Neural crest cell (in vitro differentiated cells): Measurements from ENCODE around the gene OR51G2. TPM values are rescaled to one million over a fixed set of nuclear protein-coding genes. Genes with fewer than 3 reads are reported as not detected.

ENCODE experiments used
- DNase-seq: peaks from one replicate; pipeline ENCODE4 v3.0.0; 2021; ENCODE audit warnings: low read depth, mixed read lengths, low spot score
- H3K27ac Mint-ChIP-seq: one replicate; pipeline ENCODE4 v1.8.0; 2021; ENCODE audit warnings: mild to moderate bottlenecking, mixed read lengths; ENCODE audit not compliant: unreplicated experiment
- H3K27me3 Mint-ChIP-seq: 2 replicates; pipeline ENCODE4 v1.8.0; 2021; ENCODE audit warnings: low read depth, mild to moderate bottlenecking, mixed read lengths
- H3K36me3 Mint-ChIP-seq: 2 replicates; pipeline ENCODE4 v1.8.0; 2021; ENCODE audit warnings: low read depth, mild to moderate bottlenecking, mixed read lengths
- H3K4me1 Mint-ChIP-seq: 2 replicates; pipeline ENCODE4 v1.8.0; 2021; ENCODE audit warnings: mixed read lengths
- H3K4me3 Mint-ChIP-seq: one replicate; pipeline ENCODE4 v1.8.0; 2021; ENCODE audit warnings: mild to moderate bottlenecking, mixed read lengths
- H3K9me3 Mint-ChIP-seq: 2 replicates; pipeline ENCODE4 v1.8.0; 2021; ENCODE audit warnings: mixed read lengths
- CTCF ChIP-seq: fragments of 200-600 bp; sonication (generic); conservative IDR thresholded peaks from 2 replicates; pipeline ENCODE4 v1.5.0; 2021; ENCODE audit warnings: antibody characterized with exemption, mild to moderate bottlenecking
- total RNA-seq: library from RNA; stranded (reverse); gene quantifications from 2 replicates; pipeline ENCODE4 v1.2.1, GENCODE V29; 2021

Gene OR51G2
- total RNA-seq, 1 donor from 2014 or later: not detected

- Mint-ChIP-seq H3K4me1 (no peaks in the 10 kb centered on the region), H3K27ac (no peak overlapping the region), H3K9me3 (no peaks in the 10 kb centered on the region), H3K36me3 (no peaks in the 10 kb centered on the region), H3K4me3 (no peak overlapping the region), H3K27me3 (peaks cover 16% of the 10 kb centered on the region)
- TF ChIP-seq CTCF: no peak
- no peak for DNase-seq
Observed at GRCh38 chr11:4936745-4937144, 17.6 kb upstream of the OR51G2 start.

GRCh38 chr11:4932751-4933150 is 13.6 kb upstream of the OR51G2 start:
- no peak for TF ChIP-seq CTCF
- no peak overlapping the region for H3K4me3 Mint-ChIP-seq
- H3K4me1 Mint-ChIP-seq: no peaks in the 10 kb centered on the region
- H3K27ac Mint-ChIP-seq: no peak overlapping the region
- peaks cover 19% of the 10 kb centered on the region for H3K27me3 Mint-ChIP-seq
- DNase-seq: no peak
- no peaks in the 10 kb centered on the region for H3K36me3 Mint-ChIP-seq
- no peaks in the 10 kb centered on the region for H3K9me3 Mint-ChIP-seq

GRCh38 chr11:4926608-4927007 is 7.5 kb upstream of the OR51G2 start:
- H3K9me3 Mint-ChIP-seq: no peaks in the 10 kb centered on the region
- no peaks in the 10 kb centered on the region for H3K4me1 Mint-ChIP-seq

GRCh38 chr11:4924239-4924638 is 5.1 kb upstream of the OR51G2 start, which contains the start of gene OR51G1:
Gene OR51G1, minus strand, starts transcription at chr11:4924339. Its CDS starts 0 bp downstream, at chr11:4924339.
- peaks cover 17% of the 10 kb centered on the region for H3K27me3 Mint-ChIP-seq
- no peak for DNase-seq
- H3K4me1 Mint-ChIP-seq: no peaks in the 10 kb centered on the region
- TF ChIP-seq CTCF: no peak
- H3K4me3 Mint-ChIP-seq: no peak within 1 kb of the TSS
- H3K27ac Mint-ChIP-seq: peak within 1 kb of the TSS; percentile 31
- no peaks in the 10 kb centered on the region for H3K9me3 Mint-ChIP-seq
- no peaks in the 10 kb centered on the region for H3K36me3 Mint-ChIP-seq

More at GRCh38 chr11:4926608-4927007, 7.5 kb upstream of the OR51G2 start:
- Mint-ChIP-seq H3K27me3 (peaks cover 26% of the 10 kb centered on the region), H3K27ac (no peak overlapping the region), H3K4me3 (no peak overlapping the region), H3K36me3 (no peaks in the 10 kb centered on the region)
- no peak for TF ChIP-seq CTCF
- DNase-seq: no peak

- H3K4me1 Mint-ChIP-seq: no peaks in the 10 kb centered on the region
- H3K27ac Mint-ChIP-seq: no peak overlapping the region
- no peaks in the 10 kb centered on the region for H3K36me3 Mint-ChIP-seq
- no peak for TF ChIP-seq CTCF
- DNase-seq: no peak
- no peaks in the 10 kb centered on the region for H3K9me3 Mint-ChIP-seq
- no peak overlapping the region for H3K4me3 Mint-ChIP-seq
- H3K27me3 Mint-ChIP-seq: peaks cover 18% of the 10 kb centered on the region
Observed at GRCh38 chr11:4922304-4922703, 3.2 kb upstream of the OR51G2 start.

- Mint-ChIP-seq H3K36me3 (no peaks in the 10 kb centered on the region), H3K4me3 (no peak overlapping the region), H3K4me1 (no peaks in the 10 kb centered on the region), H3K27ac (no peak overlapping the region), H3K27me3 (peaks cover 15% of the 10 kb centered on the region), H3K9me3 (no peaks in the 10 kb centered on the region)
- no peak for DNase-seq
- TF ChIP-seq CTCF: no peak
Observed at GRCh38 chr11:4921796-4922195, 2.6 kb upstream of the OR51G2 start.
